K562 treated with DMSO at 1 percent for 12 hours (cell line): ENCODE data around the gene MEI4. TPM values are rescaled to one million over a fixed set of nuclear protein-coding genes. Genes with fewer than 3 reads are reported as not detected.

Experiments
- total RNA-seq: library from RNA; unstranded; fragments of 300-600 nt; gene quantifications from 2 replicates; pipeline ENCODE4 v1.2.3, GENCODE V29; 2022; ENCODE audit not compliant: insufficient read depth

Gene MEI4
- total RNA-seq, result not detected in 2 replicates

GRCh38 chr6:77652739-77653138 lies at the start of gene MEI4:
TSS of gene MEI4 (plus strand) at chr6:77653039. CDS start at chr6:77690672, 37,633 bp downstream.

Other genes starting within 250 kb of the MEI4 start
- gene HTR1B, start 189.5 kb upstream of the MEI4 start, total RNA-seq, result not detected in 2 replicates